Measurements from ENCODE around the gene CCL3.

DNA sequence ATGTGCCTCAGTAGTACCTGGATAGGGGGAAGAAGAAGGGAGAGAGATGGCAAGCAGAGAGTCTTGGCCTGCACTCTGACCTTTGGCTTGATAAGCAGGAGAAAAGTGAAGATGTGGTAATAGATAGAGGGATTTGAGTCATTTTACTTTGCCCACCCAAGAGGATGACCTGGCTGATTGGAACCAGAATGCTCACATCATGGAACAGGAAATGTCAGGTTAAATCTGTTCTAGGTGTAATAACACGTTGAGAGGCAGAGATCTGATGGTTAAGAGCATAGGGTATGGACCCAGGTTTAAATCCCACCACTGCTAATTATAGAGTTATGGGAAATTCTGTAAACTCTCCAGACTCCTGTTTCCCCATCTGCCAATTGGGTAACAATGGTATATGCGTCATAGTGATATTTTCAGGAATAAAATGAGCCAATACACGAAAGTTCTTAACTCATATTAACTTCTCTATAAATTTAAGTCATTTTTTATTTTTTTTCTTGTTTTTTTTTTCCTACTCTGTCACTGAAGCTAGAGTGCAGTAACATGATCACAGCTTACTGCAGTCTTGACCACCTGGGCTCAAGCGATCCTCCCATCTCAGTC, 33.9 kb downstream of the CCL3 start:
- TF ChIP-seq, protein P1, sequence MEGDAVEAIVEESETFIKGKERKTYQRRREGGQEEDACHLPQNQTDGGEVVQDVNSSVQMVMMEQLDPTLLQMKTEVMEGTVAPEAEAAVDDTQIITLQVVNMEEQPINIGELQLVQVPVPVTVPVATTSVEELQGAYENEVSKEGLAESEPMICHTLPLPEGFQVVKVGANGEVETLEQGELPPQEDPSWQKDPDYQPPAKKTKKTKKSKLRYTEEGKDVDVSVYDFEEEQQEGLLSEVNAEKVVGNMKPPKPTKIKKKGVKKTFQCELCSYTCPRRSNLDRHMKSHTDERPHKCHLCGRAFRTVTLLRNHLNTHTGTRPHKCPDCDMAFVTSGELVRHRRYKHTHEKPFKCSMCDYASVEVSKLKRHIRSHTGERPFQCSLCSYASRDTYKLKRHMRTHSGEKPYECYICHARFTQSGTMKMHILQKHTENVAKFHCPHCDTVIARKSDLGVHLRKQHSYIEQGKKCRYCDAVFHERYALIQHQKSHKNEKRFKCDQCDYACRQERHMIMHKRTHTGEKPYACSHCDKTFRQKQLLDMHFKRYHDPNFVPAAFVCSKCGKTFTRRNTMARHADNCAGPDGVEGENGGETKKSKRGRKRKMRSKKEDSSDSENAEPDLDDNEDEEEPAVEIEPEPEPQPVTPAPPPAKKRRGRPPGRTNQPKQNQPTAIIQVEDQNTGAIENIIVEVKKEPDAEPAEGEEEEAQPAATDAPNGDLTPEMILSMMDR (conservative IDR thresholded peaks at IDR 0.05; ENCODE audit: low read depth, low read length): no peak
- TF ChIP-seq EZH2 (IDR thresholded peaks at IDR 0.05; ENCODE audit: low read length, unreplicated experiment): no peak

All from PC-3 (cell line).